Neuronal stem cell (in vitro differentiated cells): ENCODE data around the gene DPAGT1. TPM values are rescaled to one million over a fixed set of nuclear protein-coding genes. Genes with fewer than 3 reads are reported as not detected.

Experiments used
- DNase-seq: peaks from one replicate; pipeline ENCODE4 v3.0.0-alpha.2; 2013; ENCODE audit warnings: low spot score
- H2AFZ ChIP-seq: one replicate; pipeline ENCODE4 v1.6.1; 2013; ENCODE audit warnings: mild to moderate bottlenecking, low read length, inconsistent platforms
- H2AK5ac ChIP-seq: 2 replicates; pipeline ENCODE4 v1.6.1; 2013; ENCODE audit warnings: low read depth, mild to moderate bottlenecking, inconsistent platforms, low read length, moderate library complexity, mixed read lengths
- H2BK120ac ChIP-seq: 2 replicates; pipeline ENCODE4 v1.6.1; 2013; ENCODE audit warnings: low read depth, mild to moderate bottlenecking, inconsistent platforms, low read length, moderate library complexity, mixed read lengths
- H2BK12ac ChIP-seq: one replicate; pipeline ENCODE4 v1.6.1; 2013; ENCODE audit warnings: low read length, inconsistent platforms
- H2BK15ac ChIP-seq: 2 replicates; pipeline ENCODE4 v1.6.1; 2013; ENCODE audit warnings: mild to moderate bottlenecking, low read length, inconsistent platforms, mixed read lengths
- H2BK5ac ChIP-seq: one replicate; pipeline ENCODE4 v1.6.1; 2013; ENCODE audit warnings: inconsistent platforms, mild to moderate bottlenecking, low read length, moderate library complexity
- H3K14ac ChIP-seq: one replicate; pipeline ENCODE4 v1.6.1; 2013; ENCODE audit warnings: low read length, inconsistent platforms
- H3K18ac ChIP-seq: 2 replicates; pipeline ENCODE4 v1.6.1; 2013; ENCODE audit warnings: low read length, inconsistent platforms
- H3K23ac ChIP-seq: 2 replicates; pipeline ENCODE4 v1.6.1; 2013; ENCODE audit warnings: low read depth, mild to moderate bottlenecking, mixed read lengths, low read length, inconsistent platforms; ENCODE audit not compliant: poor library complexity
- H3K27ac ChIP-seq: replicated peaks from 3 replicates; pipeline ENCODE4 v1.5.1; 2013; ENCODE audit warnings: low read length, inconsistent platforms
- H3K27me3 ChIP-seq, 3 experiments: 2 replicates each; pipeline ENCODE4 v1.6.1; 2013; ENCODE audit warnings: low read length in 3 of 3, mild to moderate bottlenecking in 2 of 3, inconsistent platforms in 1 of 3, low read depth in 1 of 3, mixed read lengths in 1 of 3, moderate library complexity in 1 of 3; ENCODE audit not compliant: control insufficient read depth in 3 of 3, insufficient read depth in 3 of 3
- H3K36me3 ChIP-seq, 2 donors: replicated peaks in 1 of 2; 2 replicates each; pipeline ENCODE4 v1.6.1; 2013; ENCODE audit warnings: low read length in 2 of 2; ENCODE audit not compliant: control insufficient read depth in 2 of 2, insufficient read depth in 2 of 2
- H3K4ac ChIP-seq: 2 replicates; pipeline ENCODE4 v1.6.1; 2013; ENCODE audit warnings: inconsistent platforms, mild to moderate bottlenecking, low read length, moderate library complexity
- H3K4me1 ChIP-seq, 2 donors: 1 replicate in 1 of 2; 2 replicates in 1 of 2; pipeline ENCODE4 v1.6.1; 2013; ENCODE audit warnings: low read length in 2 of 2, low read depth in 1 of 2; ENCODE audit not compliant: control insufficient read depth in 2 of 2, insufficient read depth in 1 of 2
- H3K4me2 ChIP-seq: one replicate; pipeline ENCODE4 v1.6.1; 2013; ENCODE audit warnings: mild to moderate bottlenecking, low read length, inconsistent platforms; ENCODE audit not compliant: insufficient read depth, poor library complexity, severe bottlenecking
- H3K4me3 ChIP-seq, 2 donors: 2 replicates each; pipeline ENCODE4 v1.5.1; 2013; ENCODE audit warnings: low read length in 2 of 2, mild to moderate bottlenecking in 2 of 2, inconsistent platforms in 1 of 2, moderate library complexity in 1 of 2
- H3K79me1 ChIP-seq: one replicate; pipeline ENCODE4 v1.6.1; 2013; ENCODE audit warnings: low read depth, mild to moderate bottlenecking, inconsistent platforms, low read length, moderate library complexity
- H3K9ac ChIP-seq: one replicate; pipeline ENCODE4 v1.6.1; 2013; ENCODE audit warnings: mild to moderate bottlenecking, low read depth, low read length, inconsistent platforms; ENCODE audit not compliant: poor library complexity
- H3K9me3 ChIP-seq, 2 donors: replicated peaks in 1 of 2; 2 replicates each; pipeline versions ENCODE3 to v1.6.1; 2013; ENCODE audit warnings: low read length in 2 of 2, mild to moderate bottlenecking in 2 of 2, inconsistent platforms in 1 of 2, low read depth in 1 of 2, mixed read lengths in 1 of 2, moderate library complexity in 1 of 2; ENCODE audit not compliant: control insufficient read depth in 2 of 2, insufficient read depth in 1 of 2
- H4K8ac ChIP-seq: one replicate; pipeline ENCODE4 v1.6.1; 2013; ENCODE audit warnings: low read depth, mild to moderate bottlenecking, inconsistent platforms, low read length, moderate library complexity
- H4K91ac ChIP-seq: one replicate; pipeline ENCODE4 v1.6.1; 2013; ENCODE audit warnings: low read length, low read depth, mild to moderate bottlenecking, inconsistent platforms; ENCODE audit not compliant: poor library complexity
- WGBS, 2 donors: extraction: QIAGEN DNeasy Blood & Tissue Kit; methylation state at CpG; one replicate each; pipeline ENCODE4 v1.1.7; 2013; ENCODE audit warnings: missing lambda C conversion rate in 2 of 2, mixed read lengths in 1 of 2; ENCODE audit not compliant: insufficient read length in 2 of 2, insufficient replicate concordance in 1 of 2; ENCODE audit errors: extremely low coverage in 2 of 2; 5-methylcytosine and 5-hydroxymethylcytosine counted together
- polyA plus RNA-seq, 2 experiments: library from polyadenylated mRNA; stranded (reverse); fragments of 200-250 nt; gene quantifications; one replicate each; pipeline ENCODE4 v1.2.3, GENCODE V29; 2013

Gene DPAGT1
- polyA plus RNA-seq (2013, experiment 1 of 2), result 31.0 TPM
- polyA plus RNA-seq (2013, experiment 2 of 2), result 31.0 TPM

GRCh38 chr11:119101759-119102423 is at the start of gene DPAGT1:
Gene DPAGT1 (minus strand): TSS chr11:119101853. CDS start chr11:119101655, 198 bp downstream.
- Histone ChIP-seq H3K79me1 (peaks cover 6% of the 10 kb centered on the region), H3K4ac (no peak within 1 kb of the TSS), H3K4me3 (peak within 1 kb of the TSS; percentile 73 to 86), H4K91ac (no peak within 1 kb of the TSS), H3K9ac (peak within 1 kb of the TSS; percentile 88), H3K27ac (peak within 1 kb of the TSS; percentile 92), H3K4me2 (peak within 1 kb of the TSS; percentile 95), H3K27me3 (no peaks in the 10 kb centered on the region), H2BK120ac (no peak within 1 kb of the TSS), H2BK15ac (no peak within 1 kb of the TSS), H3K4me1 (peaks cover 11 to 20% of the 10 kb centered on the region in 2 donors), H2AK5ac (peak within 1 kb of the TSS; percentile 6), H2BK12ac (peak within 1 kb of the TSS; percentile 80), H3K36me3 (peaks cover 15 to 21% of the 10 kb centered on the region in 2 donors), H2AFZ (peak within 1 kb of the TSS; percentile 82), H3K9me3 (no peaks in the 10 kb centered on the region), H3K18ac (peak within 1 kb of the TSS; percentile 71), H2BK5ac (peak within 1 kb of the TSS; percentile 69), H3K14ac (no peak within 1 kb of the TSS), H4K8ac (no peak within 1 kb of the TSS), H3K23ac (peak within 1 kb of the TSS; percentile 14)
- DNase-seq, result peak; percentile 92
- no CpG with 5 or more reads among the region's 32 CpGs for WGBS, 2 donors

GRCh38 chr11:119149786-119150275 is 48.2 kb upstream of the DPAGT1 start:
- peak overlapping the region; percentile 42 to 80 for H3K4me3 ChIP-seq
- peaks cover 3 to 91% (median 44%) of the 10 kb centered on the region in 3 experiments for H3K27me3 ChIP-seq
- WGBS, 2 donors, result no CpG with 5 or more reads among the region's 33 CpGs

GRCh38 chr11:119149018-119149785 is 47.5 kb upstream of the DPAGT1 start, which contains the start of gene ABCG4:
Gene ABCG4 (plus strand): TSS chr11:119149052. CDS start chr11:119149966, 914 bp downstream.
- Histone ChIP-seq H3K4me3 (peak within 1 kb of the TSS; percentile 42 to 80), H3K27ac (no peak within 1 kb of the TSS), H2BK12ac (no peak within 1 kb of the TSS), H3K14ac (no peak within 1 kb of the TSS), H3K18ac (peak within 1 kb of the TSS; percentile 90), H3K4me1 (peaks cover 3 to 14% of the 10 kb centered on the region in 2 donors), H3K79me1 (no peaks in the 10 kb centered on the region), H3K9me3 (no peaks in the 10 kb centered on the region), H3K4ac (no peak within 1 kb of the TSS), H2AFZ (peak within 1 kb of the TSS; percentile 96), H3K27me3 (peaks cover 3 to 85% (median 44%) of the 10 kb centered on the region in 3 experiments), H3K4me2 (peak within 1 kb of the TSS; percentile 90), H3K9ac (peak within 1 kb of the TSS; percentile 82), H4K91ac (no peak within 1 kb of the TSS), H2BK120ac (no peak within 1 kb of the TSS), H2BK15ac (peak within 1 kb of the TSS; percentile 44), H3K23ac (peak within 1 kb of the TSS; percentile 76), H4K8ac (no peak within 1 kb of the TSS), H2AK5ac (peak within 1 kb of the TSS; percentile 43), H2BK5ac (peak within 1 kb of the TSS; percentile 47), H3K36me3 (no peaks in the 10 kb centered on the region)
- no CpG with 5 or more reads among the region's 73 CpGs for WGBS, 2 donors
- DNase-seq, result peak; percentile 35

More at GRCh38 chr11:119149786-119150275, 48.2 kb upstream of the DPAGT1 start:
- Histone ChIP-seq H4K91ac (no peak overlapping the region), H3K36me3 (no peaks in the 10 kb centered on the region), H3K14ac (no peak overlapping the region), H3K27ac (no peak overlapping the region), H3K4me2 (peak overlapping the region; percentile 90), H3K9ac (peak overlapping the region; percentile 82), H3K18ac (peak overlapping the region; percentile 90), H4K8ac (no peak overlapping the region), H2AK5ac (peak overlapping the region; percentile 43), H3K9me3 (no peaks in the 10 kb centered on the region), H2BK120ac (no peak overlapping the region), H3K4me1 (peaks cover 3 to 14% of the 10 kb centered on the region in 2 donors), H2BK15ac (peak overlapping the region; percentile 44), H3K23ac (peak overlapping the region; percentile 76), H3K4ac (no peak overlapping the region), H3K79me1 (no peaks in the 10 kb centered on the region), H2BK12ac (peak overlapping the region; percentile 48), H2AFZ (peak overlapping the region; percentile 96), H2BK5ac (peak overlapping the region; percentile 47)
- no peak for DNase-seq

GRCh38 chr11:119148720-119149017 is 47.0 kb upstream of the DPAGT1 start:
- Histone ChIP-seq H3K9ac (peak overlapping the region; percentile 55), H3K27me3 (peaks cover 3 to 80% (median 44%) of the 10 kb centered on the region in 3 experiments), H2BK15ac (no peak overlapping the region), H3K4ac (no peak overlapping the region), H4K8ac (no peak overlapping the region), H3K14ac (no peak overlapping the region), H3K4me3 (peak overlapping the region; percentile 42 to 80), H4K91ac (no peak overlapping the region), H3K4me2 (peak overlapping the region; percentile 90), H3K36me3 (no peaks in the 10 kb centered on the region), H3K27ac (no peak overlapping the region), H3K18ac (peak overlapping the region; percentile 77), H2BK12ac (no peak overlapping the region), H2BK5ac (no peak overlapping the region), H2AK5ac (no peak overlapping the region), H3K23ac (peak overlapping the region; percentile 38), H3K79me1 (no peaks in the 10 kb centered on the region), H3K4me1 (peaks cover 3 to 12% of the 10 kb centered on the region in 2 donors), H3K9me3 (no peaks in the 10 kb centered on the region), H2BK120ac (no peak overlapping the region), H2AFZ (peak overlapping the region; percentile 96)
- DNase-seq, result no peak
- WGBS, 2 donors, result no CpG with 5 or more reads among the region's 16 CpGs
